ENCODE data around the gene CAMK2B. TPM values are rescaled to one million over a fixed set of nuclear protein-coding genes. Genes with fewer than 3 reads are reported as not detected.

The CAMK2B gene
- total RNA-seq, 1 donor from 2014 or later = 9.3 TPM

GRCh38 chr7:44212581-44213184, 112.7 kb downstream of the CAMK2B start:
- no peak for DNase-seq (ENCODE audit: low spot score, unreplicated experiment)
- H3K4me1 Mint-ChIP-seq (ENCODE audit: low read depth) = no peaks in the 10 kb centered on the region
- peaks cover 16% of the 10 kb centered on the region for H3K36me3 Mint-ChIP-seq (ENCODE audit: insufficient read depth)
- H3K27ac Mint-ChIP-seq = no peak overlapping the region
- H3K27me3 Mint-ChIP-seq = no peaks in the 10 kb centered on the region
- TF ChIP-seq CTCF (IDR thresholded peaks at IDR 0.05; ENCODE audit: unreplicated experiment) = no peak
- no peak overlapping the region for H3K4me3 Mint-ChIP-seq (ENCODE audit: low read depth)
- H3K9me3 Mint-ChIP-seq (ENCODE audit: low read depth) = no peaks in the 10 kb centered on the region

- peaks cover 17% of the 10 kb centered on the region for H3K36me3 Mint-ChIP-seq (ENCODE audit: insufficient read depth)
- no peaks in the 10 kb centered on the region for H3K4me1 Mint-ChIP-seq (ENCODE audit: low read depth)
- H3K4me3 Mint-ChIP-seq (ENCODE audit: low read depth) = no peak overlapping the region
- no peaks in the 10 kb centered on the region for H3K27me3 Mint-ChIP-seq
- no peak for DNase-seq (ENCODE audit: low spot score, unreplicated experiment)
- no peak overlapping the region for H3K27ac Mint-ChIP-seq
- no peak for TF ChIP-seq CTCF (IDR thresholded peaks at IDR 0.05; ENCODE audit: unreplicated experiment)
- H3K9me3 Mint-ChIP-seq (ENCODE audit: low read depth) = no peaks in the 10 kb centered on the region
Observed at GRCh38 chr7:44212018-44212417, 113.4 kb downstream of the CAMK2B start.

- no peak for TF ChIP-seq CTCF (IDR thresholded peaks at IDR 0.05; ENCODE audit: unreplicated experiment)
- Mint-ChIP-seq H3K4me1 (ENCODE audit: low read depth) (no peaks in the 10 kb centered on the region), H3K27me3 (no peaks in the 10 kb centered on the region), H3K36me3 (ENCODE audit: insufficient read depth) (peaks cover 19% of the 10 kb centered on the region), H3K27ac (no peak overlapping the region), H3K9me3 (ENCODE audit: low read depth) (no peaks in the 10 kb centered on the region), H3K4me3 (ENCODE audit: low read depth) (no peak overlapping the region)
- DNase-seq (ENCODE audit: low spot score, unreplicated experiment) = no peak
Observed at GRCh38 chr7:44211126-44211675, 114.2 kb downstream of the CAMK2B start.

- Mint-ChIP-seq H3K4me3 (ENCODE audit: low read depth) (no peak overlapping the region), H3K9me3 (ENCODE audit: low read depth) (no peaks in the 10 kb centered on the region), H3K27me3 (no peaks in the 10 kb centered on the region), H3K36me3 (ENCODE audit: insufficient read depth) (peaks cover 21% of the 10 kb centered on the region), H3K27ac (no peak overlapping the region), H3K4me1 (ENCODE audit: low read depth) (no peaks in the 10 kb centered on the region)
- TF ChIP-seq CTCF (IDR thresholded peaks at IDR 0.05; ENCODE audit: unreplicated experiment) = no peak
- DNase-seq (ENCODE audit: low spot score, unreplicated experiment) = no peak
Observed at GRCh38 chr7:44210107-44210506, 115.3 kb downstream of the CAMK2B start.

GRCh38 chr7:44208085-44208484, 117.3 kb downstream of the CAMK2B start:
- Mint-ChIP-seq H3K4me1 (ENCODE audit: low read depth) (no peaks in the 10 kb centered on the region), H3K4me3 (ENCODE audit: low read depth) (no peak overlapping the region), H3K27ac (no peak overlapping the region), H3K36me3 (ENCODE audit: insufficient read depth) (peaks cover 25% of the 10 kb centered on the region), H3K9me3 (ENCODE audit: low read depth) (no peaks in the 10 kb centered on the region), H3K27me3 (no peaks in the 10 kb centered on the region)
- no peak for TF ChIP-seq CTCF (IDR thresholded peaks at IDR 0.05; ENCODE audit: unreplicated experiment)
- DNase-seq (ENCODE audit: low spot score, unreplicated experiment) = no peak

Data from progenitor cell of endocrine pancreas (in vitro differentiated cells).